Measurements from ENCODE around the gene C1orf21. TPM values are rescaled to one million over a fixed set of nuclear protein-coding genes. Genes with fewer than 3 reads are reported as not detected.

The C1orf21 gene
- polyA plus RNA-seq, 1 of the 3 experiments (the other 2 are of a cell fraction): 4.8 TPM

- POLR2A ChIA-PET: no interaction called here
- TF ChIP-seq RAD21 (IDR thresholded peaks at IDR 0.05; ENCODE audit: low read length): no peak
- no peak for TF ChIP-seq MAX (IDR thresholded peaks at IDR 0.05; ENCODE audit: low read depth)
- TF ChIP-seq CTCF (IDR thresholded peaks at IDR 0.05): no peak
- no peak for TF ChIP-seq IRF3 (IDR thresholded peaks at IDR 0.05; ENCODE audit: low read depth, low read length)
- TF ChIP-seq POLR2AphosphoS5 (IDR thresholded peaks at IDR 0.05; ENCODE audit: low read depth, low read length): no peak
- TF ChIP-seq EP300 (IDR thresholded peaks at IDR 0.05; ENCODE audit: borderline replicate concordance in 1 of 2, low read depth in 1 of 2, low read length in 1 of 2): no peak
- TF ChIP-seq GATA2 (CRISPR knock-in tag; IDR thresholded peaks at IDR 0.05): no peak
- TF ChIP-seq TCF12 (IDR thresholded peaks at IDR 0.05): no peak
- TF ChIP-seq NFIC (IDR thresholded peaks at IDR 0.05; ENCODE audit: borderline replicate concordance): no peak
- no peak for TF ChIP-seq SMC3 (IDR thresholded peaks at IDR 0.05; ENCODE audit: low read depth, low read length)
- TF ChIP-seq MXI1 (IDR thresholded peaks at IDR 0.05; ENCODE audit: low read depth, low read length): no peak
- no peak for TF ChIP-seq ELF1 (IDR thresholded peaks at IDR 0.05)
- TF ChIP-seq SIN3A (IDR thresholded peaks at IDR 0.05; ENCODE audit: borderline replicate concordance, low read depth, low read length): no peak
These were observed 6.1 kb downstream of the C1orf21 start for GRCh38 chr1:184392779-184393522.

GRCh38 chr1:184393962-184394361 lies 7.1 kb downstream of the C1orf21 start:
- POLR2A ChIA-PET: no interaction called here
- Histone ChIP-seq H3K79me2 (ENCODE audit: insufficient read depth) (peaks cover 70% of the 10 kb centered on the region), H3K9me3 (no peaks in the 10 kb centered on the region), H3K9me2 (no peaks in the 10 kb centered on the region), H3K9ac (no peak overlapping the region), H3K4me3 (ENCODE audit: low read depth in 2 of 2, low read length in 1 of 2) (no peak overlapping the region), H3K27me3 (ENCODE audit: insufficient read depth) (no peaks in the 10 kb centered on the region), H4K20me1 (ENCODE audit: insufficient read depth) (no peaks in the 10 kb centered on the region), H3K36me3 (replicated peaks in 1 of 2; ENCODE audit: control insufficient read depth in 1 of 2, insufficient read depth in 2 of 2, low read length in 1 of 2) (no peaks in the 10 kb centered on the region), H3K27ac (ENCODE audit: low read depth in 2 of 2, low read length in 1 of 2) (no peak overlapping the region), H2AFZ (ENCODE audit: low read depth) (no peak overlapping the region), H3K4me1 (ENCODE audit: control insufficient read depth in 1 of 2, insufficient read depth in 2 of 2, low read depth in 1 of 2, low read length in 1 of 2) (peaks cover 8 to 18% of the 10 kb centered on the region in 2 experiments; a peak in 3 of 4 replicates), H3K4me2 (no peak overlapping the region), H3F3A (replicated peaks; ENCODE audit: insufficient read depth) (no peaks in the 10 kb centered on the region)
- CTCF ChIA-PET: no interaction called here
- DNase-seq: no peak
- TF ChIP-seq CTCF (IDR thresholded peaks at IDR 0.05): no peak
- TF ChIP-seq JUND (IDR thresholded peaks at IDR 0.05): no peak
- no peak for TF ChIP-seq RCOR1 (IDR thresholded peaks at IDR 0.05; ENCODE audit: low read length)
- TF ChIP-seq MEF2A (IDR thresholded peaks at IDR 0.05; ENCODE audit: borderline replicate concordance, low read depth): no peak
- no peak for TF ChIP-seq USF2 (IDR thresholded peaks at IDR 0.05; ENCODE audit: borderline replicate concordance, low read depth, low read length)
- no peak for TF ChIP-seq TCF12 (IDR thresholded peaks at IDR 0.05)
- no peak for TF ChIP-seq TEAD4 (IDR thresholded peaks at IDR 0.05; ENCODE audit: borderline replicate concordance, insufficient read depth)
- no peak for TF ChIP-seq YY1 (IDR thresholded peaks at IDR 0.05; ENCODE audit: low read depth)
- TF ChIP-seq FOXM1 (IDR thresholded peaks at IDR 0.05; ENCODE audit: low read depth): no peak
- TF ChIP-seq NFIC (IDR thresholded peaks at IDR 0.05; ENCODE audit: borderline replicate concordance): no peak
- no peak for TF ChIP-seq MXI1 (IDR thresholded peaks at IDR 0.05; ENCODE audit: low read depth, low read length)
- no peak for TF ChIP-seq SMC3 (IDR thresholded peaks at IDR 0.05; ENCODE audit: low read depth, low read length)
- TF ChIP-seq POLR2AphosphoS5 (IDR thresholded peaks at IDR 0.05; ENCODE audit: low read depth, low read length): no peak

More at GRCh38 chr1:184392779-184393522, 6.1 kb downstream of the C1orf21 start:
- H3K4me3 ChIP-seq (ENCODE audit: low read depth in 2 of 2, low read length in 1 of 2): no peak overlapping the region
- no peaks in the 10 kb centered on the region for H3K36me3 ChIP-seq (replicated peaks in 1 of 2; ENCODE audit: control insufficient read depth in 1 of 2, insufficient read depth in 2 of 2, low read length in 1 of 2)
- H3K79me2 ChIP-seq (ENCODE audit: insufficient read depth): peaks cover 71% of the 10 kb centered on the region
- H3K9me3 ChIP-seq: no peaks in the 10 kb centered on the region
- peaks cover 9% of the 10 kb centered on the region for H3F3A ChIP-seq (replicated peaks; ENCODE audit: insufficient read depth)
- no peak for DNase-seq
- no peak overlapping the region for H3K9ac ChIP-seq
- no peaks in the 10 kb centered on the region for H3K9me2 ChIP-seq
- H3K27ac ChIP-seq (ENCODE audit: low read depth in 2 of 2, low read length in 1 of 2): no peak overlapping the region
- no peaks in the 10 kb centered on the region for H4K20me1 ChIP-seq (ENCODE audit: insufficient read depth)
- H2AFZ ChIP-seq (ENCODE audit: low read depth): no peak overlapping the region
- no peak overlapping the region for H3K4me2 ChIP-seq
- CTCF ChIA-PET: interaction anchor here (1.2 kb wide), 1 partner anchor 15 kb away, joined by 3 read pairs; no protein-coding TSS in a partner anchor
- H3K27me3 ChIP-seq (ENCODE audit: insufficient read depth): no peaks in the 10 kb centered on the region
- WGBS (ENCODE audit: low lambda C conversion rate): 89% methylated on average over 5 of the region's 5 CpGs
- peaks cover 12 to 23% of the 10 kb centered on the region in 2 experiments; a peak in 3 of 4 replicates for H3K4me1 ChIP-seq (ENCODE audit: control insufficient read depth in 1 of 2, insufficient read depth in 2 of 2, low read depth in 1 of 2, low read length in 1 of 2)

Measured in SK-N-SH (cell line).